Neural cell (in vitro differentiated cells): ENCODE measurements around the gene SRCAP.

ENCODE experiments used
- CTCF ChIP-seq: fragments of 450-650 bp; IDR thresholded peaks from 2 replicates; pipeline ENCODE4 v1.5.1; 2014; ENCODE audit warnings: antibody characterized with exemption, mild to moderate bottlenecking, moderate library complexity; ENCODE audit not compliant: poor library complexity, severe bottlenecking
- EP300 ChIP-seq: fragments of 450-650 bp; conservative IDR thresholded peaks from 2 replicates; pipeline ENCODE4 v1.6.1; 2014; ENCODE audit warnings: antibody characterized with exemption, mild to moderate bottlenecking, moderate library complexity; ENCODE audit not compliant: poor library complexity, severe bottlenecking
- EZH2 ChIP-seq: fragments of 200-600, 300-800 bp; shearing (Covaris generic), sonication (generic); IDR thresholded peaks from 2 replicates; pipeline ENCODE4 v1.6.1; 2014; ENCODE audit warnings: antibody characterized with exemption, low read length, borderline replicate concordance, mild to moderate bottlenecking; ENCODE audit not compliant: insufficient read depth, poor library complexity, severe bottlenecking
- MXI1 ChIP-seq: fragments of 450-650 bp; conservative IDR thresholded peaks from 2 replicates; pipeline ENCODE4 v1.6.1; 2014; ENCODE audit warnings: antibody characterized with exemption, mild to moderate bottlenecking; ENCODE audit not compliant: poor library complexity, severe bottlenecking
- POLR2AphosphoS5 ChIP-seq: IDR thresholded peaks from 2 replicates; pipeline ENCODE4 v1.6.1; 2012
- REST ChIP-seq: IDR thresholded peaks from 2 replicates; pipeline ENCODE4 v1.6.1; 2012; ENCODE audit warnings: borderline replicate concordance

GRCh38 chr16:30660424-30661261 is 38.3 kb upstream of the SRCAP start:
- TF ChIP-seq REST (no peak), CTCF (no peak), EP300 (no peak), MXI1 (no peak), EZH2 (no peak), POLR2AphosphoS5 (no peak)
